A549 (cell line): ENCODE data around the gene TMEM272.
A peak's percentile ranks its signal among the peaks of the same experiment; 100 is the strongest.

Experiments used
- CHD2 ChIP-seq: fragments of 150-350 bp; IDR thresholded peaks from 2 replicates; pipeline ENCODE4 v1.6.1; 2014; ENCODE audit warnings: low read length; ENCODE audit not compliant: partially characterized antibody
- EP300 ChIP-seq, 2 experiments: fragments of >200 bp; sonication (Bioruptor Twin); formaldehyde crosslinking; IDR thresholded peaks; 2 replicates in 1 of 2; 3 replicates in 1 of 2; pipeline ENCODE4 v1.6.1; 2016 to 2017
- HDAC2 ChIP-seq: fragments of 200-600 bp; sonication (generic); IDR thresholded peaks from 2 replicates; pipeline ENCODE4 v1.6.1; 2016
- JUN ChIP-seq, 2 experiments: fragments of >200 bp; sonication (Bioruptor Twin); formaldehyde crosslinking; IDR thresholded peaks; 2 replicates in 1 of 2; 3 replicates in 1 of 2; pipeline ENCODE4 v1.6.1; 2016 to 2017
- KDM5A ChIP-seq: fragments of 200-600 bp; sonication (generic); IDR thresholded peaks from 2 replicates; pipeline ENCODE4 v1.6.1; 2016; ENCODE audit warnings: antibody characterized with exemption, mild to moderate bottlenecking
- MAFK ChIP-seq: fragments of 450-650 bp; IDR thresholded peaks from 2 replicates; pipeline ENCODE4 v1.6.1; 2014; ENCODE audit not compliant: partially characterized antibody
- PHF8 ChIP-seq: fragments of 200-600 bp; sonication (generic); IDR thresholded peaks from 2 replicates; pipeline ENCODE4 v1.6.1; 2016; ENCODE audit warnings: low read depth, mild to moderate bottlenecking, antibody characterized with exemption, moderate library complexity, borderline replicate concordance
- POLR2A ChIP-seq: IDR thresholded peaks from 2 replicates; pipeline ENCODE4 v1.6.1; 2012; ENCODE audit warnings: mild to moderate bottlenecking, low read length
- RAD21 ChIP-seq, 2 experiments: fragments of >200 bp in 1 of 2; sonication (Bioruptor Twin) in 1 of 2; formaldehyde crosslinking in 1 of 2; IDR thresholded peaks in 1 of 2; conservative IDR thresholded peaks in 1 of 2; 2 replicates in 1 of 2; 3 replicates in 1 of 2; pipeline ENCODE4 v1.6.1; 2012 to 2018; ENCODE audit warnings: inconsistent platforms in 1 of 2
- SREBF2 ChIP-seq: fragments of 450-650 bp; IDR thresholded peaks from 2 replicates; pipeline ENCODE4 v1.6.1; 2014; ENCODE audit warnings: mild to moderate bottlenecking, moderate library complexity
- ZFP36 ChIP-seq: fragments of 450-650 bp; IDR thresholded peaks from 2 replicates; pipeline ENCODE4 v1.6.1; 2014; ENCODE audit warnings: borderline replicate concordance; ENCODE audit not compliant: partially characterized antibody
- TF ChIP-seq, protein P1 (sequence below): fragments of >200 bp; sonication (Bioruptor Twin); formaldehyde crosslinking; IDR thresholded peaks from 3 replicates; pipeline ENCODE4 v1.5.1; 2016

DNA sequence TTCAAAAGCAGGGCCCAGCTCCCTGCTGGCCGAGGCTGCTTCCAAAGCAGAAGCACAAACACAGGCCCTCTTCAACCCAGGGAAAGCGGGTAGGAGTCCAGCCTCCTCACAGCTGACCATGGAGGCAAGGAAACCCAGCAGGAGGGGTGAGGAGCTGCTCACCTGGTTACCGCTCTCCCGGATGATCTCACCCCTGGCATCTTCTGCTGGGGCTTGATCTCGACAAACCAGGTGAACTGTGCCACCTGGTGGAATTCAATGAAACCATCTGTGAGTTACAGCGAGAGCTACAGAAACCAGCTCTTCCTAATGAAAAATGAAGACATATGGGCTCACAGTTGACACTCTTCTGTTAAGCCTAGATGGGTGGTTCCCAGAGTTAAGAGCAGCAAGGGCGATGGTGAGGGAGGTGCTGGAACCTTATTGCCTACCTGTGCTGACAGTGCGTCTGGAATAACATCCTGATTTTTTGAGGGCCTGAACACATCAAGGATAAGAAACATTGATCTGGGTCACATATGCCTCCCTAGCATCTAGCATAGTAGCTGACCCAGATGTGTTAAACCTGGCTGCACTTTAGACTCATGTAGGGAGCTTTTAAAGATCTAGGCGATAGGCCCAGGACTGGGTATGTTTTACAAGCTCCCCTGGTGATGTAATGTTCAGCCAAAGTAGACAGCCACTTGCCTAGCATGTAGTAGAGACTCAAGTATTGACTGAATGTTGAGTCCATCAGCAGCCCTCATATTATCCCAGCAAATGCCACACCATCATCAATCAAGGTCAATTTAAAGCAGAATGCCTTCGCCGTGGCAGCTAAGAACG lies 47.1 kb downstream of the TMEM272 start:
- TF ChIP-seq JUN (IDR thresholded peaks at IDR 0.05) (no peak), EP300 (IDR thresholded peaks at IDR 0.05) (no peak), CHD2 (no peak), HDAC2 (no peak), POLR2A (no peak), RAD21 (conservative IDR thresholded peaks at IDR 0.05 in 1 of 2, IDR thresholded peaks at IDR 0.05 in 1 of 2) (peak; percentile 82 to 83), SREBF2 (no peak), ZFP36 (no peak), PHF8 (no peak), KDM5A (no peak), MAFK (no peak)
- TF ChIP-seq, protein P1, sequence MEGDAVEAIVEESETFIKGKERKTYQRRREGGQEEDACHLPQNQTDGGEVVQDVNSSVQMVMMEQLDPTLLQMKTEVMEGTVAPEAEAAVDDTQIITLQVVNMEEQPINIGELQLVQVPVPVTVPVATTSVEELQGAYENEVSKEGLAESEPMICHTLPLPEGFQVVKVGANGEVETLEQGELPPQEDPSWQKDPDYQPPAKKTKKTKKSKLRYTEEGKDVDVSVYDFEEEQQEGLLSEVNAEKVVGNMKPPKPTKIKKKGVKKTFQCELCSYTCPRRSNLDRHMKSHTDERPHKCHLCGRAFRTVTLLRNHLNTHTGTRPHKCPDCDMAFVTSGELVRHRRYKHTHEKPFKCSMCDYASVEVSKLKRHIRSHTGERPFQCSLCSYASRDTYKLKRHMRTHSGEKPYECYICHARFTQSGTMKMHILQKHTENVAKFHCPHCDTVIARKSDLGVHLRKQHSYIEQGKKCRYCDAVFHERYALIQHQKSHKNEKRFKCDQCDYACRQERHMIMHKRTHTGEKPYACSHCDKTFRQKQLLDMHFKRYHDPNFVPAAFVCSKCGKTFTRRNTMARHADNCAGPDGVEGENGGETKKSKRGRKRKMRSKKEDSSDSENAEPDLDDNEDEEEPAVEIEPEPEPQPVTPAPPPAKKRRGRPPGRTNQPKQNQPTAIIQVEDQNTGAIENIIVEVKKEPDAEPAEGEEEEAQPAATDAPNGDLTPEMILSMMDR, result peak; percentile 63
